ENCODE results near the gene FCRL5.
"Not testable (repeated sequence)": the region's sequence is repeated elsewhere in the genome, so short reads cannot be mapped to it uniquely, and the experiment has no call there.

FCRL5 gene

DNA sequence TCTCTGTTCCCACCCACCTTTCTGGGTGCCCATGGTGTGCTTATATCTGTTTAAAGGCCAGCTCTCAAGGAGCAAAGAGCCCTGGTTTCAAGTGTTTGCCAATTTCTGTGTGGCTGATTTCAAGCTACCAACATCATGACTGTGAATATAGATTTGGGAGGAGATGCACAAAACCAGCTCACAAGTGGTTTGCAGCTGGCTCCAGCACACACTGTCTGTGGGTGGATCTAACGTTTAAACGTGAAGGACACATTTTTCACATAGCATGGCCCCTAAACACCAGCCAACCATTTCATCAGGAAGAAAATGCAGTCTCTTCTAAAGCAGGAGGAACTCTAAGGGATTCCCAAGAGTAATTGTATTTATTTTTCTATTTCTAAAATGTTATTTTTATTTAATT lies 65.2 kb downstream of the FCRL5 start:
- no peak for DNase-seq

DNA sequence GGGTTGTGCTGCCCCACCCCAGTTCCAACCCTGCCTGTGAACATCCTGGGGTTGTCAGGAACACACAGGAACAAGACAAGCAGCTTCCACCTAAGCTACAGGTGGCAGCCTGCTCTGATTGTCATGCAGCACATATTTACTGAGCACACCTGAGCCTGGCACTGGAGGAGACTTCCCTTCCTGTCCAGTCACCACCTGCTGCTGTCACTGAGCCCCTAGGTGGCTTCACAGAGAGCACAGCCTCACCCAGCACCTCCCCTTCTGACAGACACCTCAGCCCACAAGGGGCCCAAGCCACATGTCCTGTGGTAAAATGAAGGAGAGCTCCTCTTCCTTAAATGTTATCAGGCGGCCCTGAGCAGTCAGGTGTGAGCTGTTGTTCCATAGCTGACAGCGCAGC lies 65.9 kb downstream of the FCRL5 start:
- DNase-seq = not testable (repeated sequence)

DNA sequence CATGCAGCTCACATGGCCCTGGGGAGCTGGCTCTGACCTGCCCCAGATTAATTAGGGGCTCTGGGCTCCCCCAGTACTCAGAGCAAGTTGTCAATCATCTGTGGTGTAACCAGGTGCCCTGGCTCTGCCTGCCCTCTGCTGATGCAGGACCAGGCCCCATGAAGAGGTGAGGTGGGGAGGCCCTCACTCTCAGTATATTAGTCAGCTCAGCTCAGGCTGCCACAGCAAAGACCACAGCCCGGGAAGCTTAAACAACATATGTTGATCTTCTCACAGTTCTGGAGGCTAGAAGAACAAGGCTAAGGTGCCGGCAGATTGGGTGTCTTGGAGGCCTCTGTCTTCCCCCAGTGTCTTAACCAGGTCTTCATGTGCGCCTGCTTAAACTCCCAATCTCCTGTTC lies 66.5 kb downstream of the FCRL5 start:
- DNase-seq = no peak

DNA sequence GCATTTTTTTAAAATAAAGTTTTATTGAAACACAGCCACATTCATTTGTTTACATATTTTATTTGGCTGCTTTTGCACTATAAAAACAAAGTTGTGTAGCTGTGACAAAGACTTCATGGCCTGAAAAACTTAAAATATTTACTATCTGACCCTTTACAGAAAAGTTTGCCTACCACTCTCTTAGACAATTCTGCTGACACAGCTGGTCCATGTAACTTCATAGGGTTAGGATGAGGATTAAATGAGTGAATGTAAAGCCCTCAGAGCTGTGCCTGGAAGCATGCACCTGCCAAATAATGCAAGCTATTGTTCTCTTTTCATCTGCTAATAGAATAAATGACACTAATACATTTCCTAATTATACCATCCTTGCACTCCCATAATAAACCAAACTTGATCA lies 67.7 kb downstream of the FCRL5 start:
- no peak for DNase-seq

DNA sequence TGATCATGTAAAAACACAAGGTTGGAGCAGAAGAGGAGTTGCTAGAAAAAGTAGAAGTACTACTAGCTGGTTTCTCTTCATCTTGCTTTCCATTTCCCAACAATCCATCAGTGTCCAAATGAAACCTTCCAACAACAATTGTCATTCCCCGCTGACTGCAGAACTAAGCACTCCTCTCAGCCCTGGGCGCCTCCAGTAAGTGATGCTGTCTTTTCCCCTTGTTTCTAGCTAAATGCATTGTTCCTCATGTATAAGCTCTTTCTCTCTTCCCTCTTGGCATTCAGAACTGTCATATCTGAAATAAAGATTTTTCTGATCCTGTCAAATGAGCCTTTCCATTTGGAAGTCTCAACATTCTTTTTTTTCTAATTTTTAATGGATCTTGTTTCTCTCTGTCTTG lies 68.7 kb downstream of the FCRL5 start:
- no peak for DNase-seq

DNA sequence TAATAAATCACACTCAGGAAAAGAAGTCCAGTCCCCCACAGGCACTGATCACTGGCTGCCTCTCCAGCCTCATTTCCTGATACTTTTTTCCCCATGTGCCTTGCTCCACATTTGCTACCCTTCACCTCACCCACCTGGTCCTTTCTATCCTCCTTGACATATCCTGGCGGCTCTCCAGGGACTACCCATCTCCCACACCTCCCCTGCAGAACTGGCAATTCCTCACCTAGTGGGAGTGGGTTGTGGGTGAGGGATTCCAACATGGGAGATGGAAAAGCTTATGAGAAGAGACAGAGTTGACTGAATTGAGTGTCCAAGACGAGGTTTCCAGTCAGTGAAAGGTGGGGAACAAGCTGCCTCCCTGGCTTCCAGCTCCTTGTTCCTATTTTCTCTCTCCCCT lies 69.6 kb downstream of the FCRL5 start:
- no peak for DNase-seq

DNA sequence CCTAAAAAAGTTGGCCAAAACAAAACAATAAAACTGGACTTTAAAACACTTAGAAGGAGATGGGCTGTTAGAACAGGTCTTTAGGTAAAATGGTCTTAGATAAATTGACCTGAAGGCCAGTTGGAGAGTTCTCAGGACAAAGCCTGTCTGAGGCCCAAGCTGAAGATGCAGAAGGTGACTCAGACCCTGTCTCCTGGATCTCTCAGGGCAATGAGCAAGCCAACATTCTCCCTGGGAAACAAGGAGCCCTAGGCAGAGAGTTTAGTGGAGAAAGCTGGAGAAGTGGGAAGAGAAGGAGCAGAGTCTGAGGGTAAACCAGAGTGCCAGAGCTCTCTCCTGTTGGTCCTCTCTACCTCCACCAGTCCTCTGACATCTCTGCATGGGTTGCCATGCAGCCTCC lies 70.1 kb downstream of the FCRL5 start:
- no peak for DNase-seq

DNA sequence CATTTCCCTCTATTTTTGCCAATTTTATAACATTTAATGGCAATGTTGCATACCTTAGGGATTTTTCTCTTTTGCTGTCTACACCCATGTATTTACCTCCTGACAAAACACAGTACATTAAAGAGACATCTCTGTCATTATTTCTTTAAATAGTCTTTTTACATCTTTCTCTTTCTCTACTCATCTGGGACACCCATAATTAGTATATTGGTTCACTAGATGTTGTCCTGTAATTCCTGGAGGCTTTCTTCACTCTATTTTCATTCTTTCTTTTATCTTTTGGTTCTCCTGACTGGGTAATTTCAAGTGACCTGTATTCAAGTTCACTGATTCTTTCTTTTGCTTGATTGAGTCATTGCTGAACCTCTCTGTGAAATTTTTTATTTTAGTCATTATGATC lies 74.3 kb downstream of the FCRL5 start:
- DNase-seq = no peak

DNA sequence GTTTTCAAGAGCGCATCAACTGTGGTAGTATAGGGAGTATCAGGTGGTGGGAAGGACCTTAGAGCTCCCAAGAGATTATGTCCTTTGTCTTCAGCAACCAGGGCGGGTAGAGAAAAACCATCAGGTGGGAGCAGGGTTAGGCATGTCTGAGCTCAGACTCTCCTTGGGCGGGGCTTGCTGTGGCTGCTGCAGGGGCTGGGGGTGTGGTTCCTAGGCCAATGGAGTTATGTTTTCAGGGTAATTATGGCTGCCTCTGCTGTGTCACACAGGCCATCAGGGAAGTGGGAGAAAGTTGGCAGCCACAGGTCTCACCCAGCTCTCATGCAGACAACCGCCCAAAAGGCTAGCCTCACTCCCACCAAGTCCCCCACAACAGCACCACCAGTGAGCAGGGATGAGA lies 74.9 kb downstream of the FCRL5 start:
- no peak for DNase-seq

DNA sequence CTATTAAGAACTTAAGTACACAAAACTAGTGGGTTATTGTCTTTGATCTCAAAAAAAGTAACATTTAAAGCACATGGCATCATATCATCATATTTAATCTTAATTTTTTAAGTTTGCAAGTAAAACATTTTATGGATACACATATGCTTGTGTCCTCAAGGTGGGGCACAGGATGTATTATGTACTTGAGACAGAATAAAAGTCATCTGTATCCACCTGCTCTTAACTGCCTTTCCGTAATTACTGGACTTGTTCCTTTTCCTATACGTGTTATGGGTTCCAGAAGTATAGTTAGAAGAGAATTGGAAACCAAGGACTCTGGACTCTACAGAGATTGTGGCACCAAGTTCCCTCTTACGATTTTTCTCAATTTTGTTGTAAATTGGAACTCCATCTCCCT lies 79.4 kb downstream of the FCRL5 start:
- no peak for DNase-seq

DNA sequence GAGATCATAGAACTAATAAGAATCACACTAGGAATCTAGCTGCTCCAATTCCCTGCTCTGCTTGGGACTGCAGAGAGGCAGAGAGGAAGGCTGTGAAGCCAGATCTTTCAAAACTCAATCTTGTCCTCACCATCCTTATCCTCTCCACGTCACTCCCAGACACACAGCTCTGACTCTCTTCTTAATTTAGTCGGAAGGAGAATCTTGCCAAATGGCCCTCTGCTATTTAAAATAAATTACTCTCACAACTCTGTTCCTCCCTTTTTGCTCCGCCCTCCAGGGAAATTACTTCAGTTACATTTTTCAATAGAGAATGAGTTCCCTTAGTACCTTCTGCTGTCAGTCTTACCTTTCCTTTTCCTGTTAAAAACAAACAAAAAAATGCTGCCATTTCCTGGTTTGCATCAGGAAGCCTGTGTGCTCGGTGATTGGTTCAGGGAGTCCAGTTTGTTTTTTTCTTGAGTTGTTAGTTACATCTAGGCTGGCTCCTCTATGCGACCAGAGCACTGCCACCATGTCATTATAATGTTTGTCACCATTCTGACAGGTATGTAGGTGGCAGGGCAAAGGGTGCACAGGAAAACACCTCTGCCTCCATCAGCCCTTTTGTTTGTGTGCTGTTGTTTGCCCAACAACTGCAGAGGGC lies 80.1 kb downstream of the FCRL5 start:
- no peak for DNase-seq

DNA sequence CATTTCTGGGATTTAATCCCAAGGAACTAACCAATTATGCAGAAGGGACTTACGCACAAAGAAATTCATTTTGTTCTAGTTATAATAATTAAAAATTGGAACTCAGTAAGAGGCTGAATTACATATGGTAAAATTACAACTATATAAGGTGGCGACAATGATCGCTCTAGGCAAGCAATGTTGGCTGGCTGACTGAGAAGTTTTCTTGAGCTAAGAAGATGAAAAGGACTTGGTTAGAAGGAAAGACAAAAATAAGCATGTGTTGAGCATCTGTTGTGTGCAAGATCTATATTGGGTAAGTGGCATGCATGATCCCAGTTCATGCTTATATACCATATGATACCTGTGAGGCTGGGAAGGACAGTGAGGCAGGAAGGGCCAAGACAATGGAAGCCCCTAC lies 80.8 kb downstream of the FCRL5 start:
- DNase-seq = no peak

DNA sequence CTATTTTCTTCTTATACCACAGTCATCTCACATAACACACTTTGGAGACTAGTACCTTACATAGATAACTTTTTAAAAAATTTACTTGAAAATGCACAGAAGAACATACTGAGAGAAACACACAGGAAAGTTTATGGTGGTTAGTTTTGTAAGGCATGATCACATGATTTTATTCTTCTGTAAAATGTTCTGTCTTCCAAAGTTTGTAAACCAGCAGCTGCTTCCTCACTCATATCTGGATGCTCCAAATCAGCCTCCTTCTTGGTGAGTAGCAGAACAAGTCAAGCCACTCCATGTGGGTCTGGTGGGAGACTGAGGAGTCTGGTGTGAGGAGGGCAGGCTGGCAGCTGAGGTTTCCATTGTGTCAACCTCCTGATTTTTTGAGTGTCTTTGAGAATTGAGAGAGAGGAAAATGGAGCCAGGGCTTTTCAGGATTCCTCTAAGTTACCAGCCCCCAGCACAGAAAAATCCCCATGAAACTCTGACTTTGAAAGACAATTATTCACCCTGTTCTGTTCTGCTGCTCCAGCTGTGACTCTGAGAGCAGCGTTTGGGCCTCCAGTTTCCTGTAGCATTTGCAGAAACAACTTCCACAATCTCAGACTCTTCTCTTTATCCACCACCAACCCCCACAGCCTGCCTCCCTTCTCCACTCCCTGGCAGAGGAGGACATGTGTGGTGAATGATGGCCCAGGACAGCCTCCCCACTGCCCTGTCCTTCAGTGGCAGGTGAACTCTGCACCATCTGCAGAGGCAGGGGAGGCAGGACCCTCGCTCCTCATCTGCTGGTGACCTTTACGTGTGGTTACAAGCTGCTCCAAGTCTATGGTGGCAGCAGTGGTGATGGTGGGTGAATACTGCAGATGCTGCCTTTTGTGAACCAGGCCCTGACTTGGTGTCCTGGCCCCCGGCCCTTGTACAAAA lies 82.3 kb downstream of the FCRL5 start:
- peak; percentile 41 to 75 (median 66) for DNase-seq

DNA sequence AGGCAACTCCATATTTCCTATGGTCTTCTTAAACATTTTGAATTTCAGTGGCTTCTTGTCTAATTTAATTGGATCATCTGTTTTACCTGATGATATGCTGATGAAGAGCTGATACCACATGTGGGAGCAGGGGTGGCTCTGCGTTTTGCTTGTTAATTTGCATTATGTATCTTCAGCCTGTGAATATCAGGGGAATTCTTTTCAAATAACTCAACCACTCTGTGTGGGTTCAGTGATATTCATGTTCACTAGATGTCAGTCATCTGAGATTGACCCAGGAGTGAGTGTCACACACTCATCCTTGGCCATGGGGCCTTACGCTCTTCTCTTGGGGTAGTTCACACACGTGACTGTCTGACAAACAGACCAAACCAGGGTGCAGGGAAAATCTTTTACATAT lies 83.0 kb downstream of the FCRL5 start:
- peak in 1 of 4 experiments; percentile 16 for DNase-seq

DNA sequence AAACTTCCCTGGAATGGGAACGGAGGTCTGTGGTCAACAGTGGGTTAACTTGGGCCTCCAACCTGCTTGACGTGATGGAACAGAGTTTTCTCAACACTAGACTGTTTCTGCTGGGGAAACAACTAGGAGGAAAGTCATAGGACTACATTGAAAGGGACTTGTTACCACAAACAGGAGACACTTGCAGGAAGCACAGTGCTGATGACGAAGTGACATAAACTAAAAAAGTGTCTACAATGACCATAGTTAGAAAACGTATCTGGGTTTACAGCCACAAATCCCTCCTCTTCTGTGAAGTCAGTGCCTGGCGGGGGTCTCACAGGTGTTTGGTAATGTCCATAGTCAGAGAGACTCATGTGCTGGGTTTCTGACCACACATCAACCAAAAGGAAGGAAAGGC lies 86.3 kb downstream of the FCRL5 start:
- no peak for DNase-seq

Measured in suppressor macrophage (primary cell).